Effector memory CD4-positive, alpha-beta T cell (primary cell): ENCODE results near the gene HOXB1.
A peak's percentile ranks its signal among the peaks of the same experiment; 100 is the strongest.
"Not testable (repeated sequence)": the region's sequence is repeated elsewhere in the genome, so short reads cannot be mapped to it uniquely, and the experiment has no call there.

ENCODE experiments used
- DNase-seq, 3 donors: peaks; one replicate each; pipeline ENCODE4 v3.0.0-alpha.2; 2020
- H3K27ac ChIP-seq: 2 replicates; pipeline ENCODE4 v1.7.0; 2013; ENCODE audit warnings: mild to moderate bottlenecking, low read length, moderate library complexity; ENCODE audit not compliant: insufficient read depth, poor library complexity, severe bottlenecking
- H3K27me3 ChIP-seq: replicated peaks from 2 replicates; pipeline ENCODE4 v1.7.0; 2013; ENCODE audit warnings: mild to moderate bottlenecking, low read length; ENCODE audit not compliant: insufficient read depth, control insufficient read depth, poor library complexity, severe bottlenecking
- H3K36me3 ChIP-seq: 2 replicates; pipeline ENCODE4 v1.7.0; 2013; ENCODE audit warnings: mild to moderate bottlenecking, low read length, moderate library complexity; ENCODE audit not compliant: control insufficient read depth, insufficient read depth
- H3K4me1 ChIP-seq: 2 replicates; pipeline ENCODE4 v1.7.0; 2013; ENCODE audit warnings: low read length, mild to moderate bottlenecking; ENCODE audit not compliant: control insufficient read depth, insufficient read depth, poor library complexity, severe bottlenecking
- H3K4me3 ChIP-seq: 2 replicates; pipeline ENCODE4 v1.7.0; 2013; ENCODE audit warnings: low read length, low read depth, mild to moderate bottlenecking; ENCODE audit not compliant: insufficient read depth, poor library complexity, severe bottlenecking
- H3K9me3 ChIP-seq: 2 replicates; pipeline ENCODE4 v1.7.0; 2013; ENCODE audit warnings: mild to moderate bottlenecking, low read length, moderate library complexity; ENCODE audit not compliant: control insufficient read depth

Gene HOXB1

DNA sequence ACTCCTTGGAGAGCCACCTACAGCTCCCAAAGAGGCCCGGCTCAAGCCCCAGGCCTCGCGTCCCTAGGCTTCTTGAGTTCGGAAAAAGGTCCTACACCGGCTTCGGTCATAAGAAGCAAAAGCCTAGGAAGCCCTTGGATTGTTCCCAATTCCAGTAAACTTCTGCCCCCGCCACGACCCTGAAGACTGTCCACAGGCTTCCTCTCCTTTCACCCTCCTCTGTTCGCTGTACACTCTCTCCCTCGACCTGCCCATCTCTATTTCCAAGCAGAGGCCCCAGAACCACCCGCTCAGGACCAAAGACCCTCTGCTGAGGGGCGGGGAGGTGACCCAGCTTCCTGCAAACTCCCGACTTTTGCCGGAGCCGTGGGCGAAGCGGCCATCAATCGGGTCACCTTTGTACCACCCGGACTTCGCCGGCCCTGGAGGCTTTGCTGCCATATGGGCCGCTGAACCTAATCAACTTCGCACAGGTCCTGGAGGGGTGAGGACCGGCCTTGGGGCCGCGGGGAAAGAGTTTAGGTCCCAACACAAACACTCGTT is 11.4 kb upstream of the HOXB1 start:
- Histone ChIP-seq H3K4me1 (peaks cover 23% of the 10 kb centered on the region), H3K4me3 (peak overlapping the region; percentile 77), H3K27me3 (no peaks in the 10 kb centered on the region), H3K36me3 (no peaks in the 10 kb centered on the region), H3K27ac (peak overlapping the region; percentile 89), H3K9me3 (no peaks in the 10 kb centered on the region)
- no peak for DNase-seq

DNA sequence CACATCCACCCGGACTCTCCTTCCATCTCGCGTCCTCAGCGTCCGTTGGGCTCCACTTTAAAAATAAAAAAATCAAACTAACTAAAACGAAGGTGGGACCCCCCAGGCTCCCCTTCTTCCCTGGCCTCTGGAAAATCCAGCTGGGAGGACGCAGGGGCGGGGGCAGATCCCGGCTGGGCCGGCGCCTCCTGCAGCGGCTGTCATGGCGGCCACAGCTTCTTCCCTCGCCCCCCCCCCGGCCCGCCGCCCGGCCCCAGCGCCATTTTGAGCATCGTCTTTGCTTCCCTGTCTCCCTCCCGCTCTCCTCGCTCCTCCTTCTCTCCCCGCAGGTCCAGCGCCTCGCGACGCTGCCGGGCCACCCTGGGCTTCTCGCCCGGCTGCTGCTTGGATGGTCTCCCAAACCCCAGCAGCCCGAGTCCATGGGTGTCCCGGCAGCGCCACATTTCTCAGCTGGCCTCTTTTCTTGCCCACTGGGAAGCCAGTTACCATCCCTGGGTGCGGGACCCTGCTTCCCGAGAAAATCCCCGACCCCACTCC is 10.8 kb upstream of the HOXB1 start:
- H3K36me3 ChIP-seq: no peaks in the 10 kb centered on the region
- no peaks in the 10 kb centered on the region for H3K27me3 ChIP-seq
- H3K4me3 ChIP-seq: peak overlapping the region; percentile 77
- peak in 2 of 3 donors; percentile 16 to 22 for DNase-seq
- peak overlapping the region; percentile 89 for H3K27ac ChIP-seq
- no peaks in the 10 kb centered on the region for H3K9me3 ChIP-seq
- peaks cover 21% of the 10 kb centered on the region for H3K4me1 ChIP-seq

DNA sequence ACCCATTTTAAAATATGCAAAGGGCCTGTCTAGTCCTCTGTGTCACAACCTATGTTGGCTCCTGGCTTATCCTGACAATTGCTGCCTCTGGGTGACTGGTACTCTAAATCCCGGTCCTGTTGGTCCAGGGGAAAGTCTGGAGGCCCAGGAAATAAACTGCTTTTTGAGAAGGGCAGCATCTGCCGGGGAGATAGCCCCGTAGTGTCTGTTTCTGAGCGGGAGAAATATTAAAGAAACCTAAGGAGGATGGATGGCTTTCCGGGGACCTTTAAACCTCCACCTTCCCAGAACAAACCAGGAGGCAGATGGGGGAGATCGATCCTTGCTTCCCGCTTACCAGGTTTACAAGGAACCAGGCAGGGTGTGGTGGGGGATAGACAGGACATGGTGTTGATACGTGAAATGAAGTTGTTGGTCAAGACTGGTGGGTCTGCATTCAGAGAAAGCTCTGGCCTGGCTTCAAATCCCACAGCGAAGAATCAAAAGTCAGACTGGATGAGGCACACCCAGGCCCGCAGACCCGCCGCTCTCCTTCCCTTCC is 10.3 kb upstream of the HOXB1 start:
- H3K27me3 ChIP-seq: no peaks in the 10 kb centered on the region
- DNase-seq: no peak
- H3K4me1 ChIP-seq: peaks cover 16% of the 10 kb centered on the region
- peak overlapping the region; percentile 77 for H3K4me3 ChIP-seq
- no peaks in the 10 kb centered on the region for H3K9me3 ChIP-seq
- no peaks in the 10 kb centered on the region for H3K36me3 ChIP-seq
- peak overlapping the region; percentile 89 for H3K27ac ChIP-seq

DNA sequence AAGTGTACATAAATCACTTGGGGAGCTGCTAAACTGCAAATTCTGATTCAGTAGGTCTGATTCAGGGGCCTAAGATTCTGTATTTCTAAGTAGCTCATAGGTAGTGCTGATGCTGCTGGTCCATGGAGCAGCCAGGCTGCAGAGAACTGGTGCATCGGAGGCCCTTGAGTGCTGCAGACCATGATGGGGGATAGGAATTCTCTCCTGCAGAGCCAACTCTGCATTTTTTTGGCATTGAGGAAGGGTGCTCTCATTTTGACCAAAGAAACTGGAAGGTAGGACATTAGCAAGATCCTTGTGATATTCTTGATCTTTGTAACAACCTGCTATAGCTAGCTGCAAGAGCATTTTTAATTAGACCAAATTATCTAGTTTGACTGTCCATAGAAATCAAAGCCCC is 9.4 kb upstream of the HOXB1 start:
- Histone ChIP-seq H3K27ac (no peak overlapping the region), H3K36me3 (no peaks in the 10 kb centered on the region), H3K27me3 (no peaks in the 10 kb centered on the region), H3K4me1 (peaks cover 16% of the 10 kb centered on the region), H3K9me3 (no peaks in the 10 kb centered on the region), H3K4me3 (no peak overlapping the region)
- DNase-seq: no peak

DNA sequence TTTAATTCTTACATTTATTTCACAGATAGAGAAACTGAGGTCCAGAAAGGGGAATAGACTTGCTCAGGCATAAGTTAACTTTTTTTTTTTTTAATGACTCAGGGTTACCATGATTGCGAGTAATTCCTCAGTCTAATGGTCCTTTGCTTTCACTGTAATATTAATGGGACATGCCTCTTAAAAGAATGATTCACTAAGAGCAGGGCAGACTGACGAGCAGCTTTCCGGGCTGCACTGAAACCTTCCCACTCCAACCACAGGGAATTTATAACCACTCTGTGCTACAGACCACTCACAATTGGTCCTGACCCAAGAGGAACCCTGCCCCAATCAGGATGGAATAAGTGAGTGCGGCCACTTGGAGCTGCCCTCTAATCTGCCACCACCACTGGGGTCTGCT is 8.4 kb upstream of the HOXB1 start:
- H3K27ac ChIP-seq: no peak overlapping the region
- DNase-seq: no peak
- no peaks in the 10 kb centered on the region for H3K27me3 ChIP-seq
- no peak overlapping the region for H3K4me3 ChIP-seq
- H3K9me3 ChIP-seq: no peaks in the 10 kb centered on the region
- H3K4me1 ChIP-seq: peaks cover 12% of the 10 kb centered on the region
- no peaks in the 10 kb centered on the region for H3K36me3 ChIP-seq

DNA sequence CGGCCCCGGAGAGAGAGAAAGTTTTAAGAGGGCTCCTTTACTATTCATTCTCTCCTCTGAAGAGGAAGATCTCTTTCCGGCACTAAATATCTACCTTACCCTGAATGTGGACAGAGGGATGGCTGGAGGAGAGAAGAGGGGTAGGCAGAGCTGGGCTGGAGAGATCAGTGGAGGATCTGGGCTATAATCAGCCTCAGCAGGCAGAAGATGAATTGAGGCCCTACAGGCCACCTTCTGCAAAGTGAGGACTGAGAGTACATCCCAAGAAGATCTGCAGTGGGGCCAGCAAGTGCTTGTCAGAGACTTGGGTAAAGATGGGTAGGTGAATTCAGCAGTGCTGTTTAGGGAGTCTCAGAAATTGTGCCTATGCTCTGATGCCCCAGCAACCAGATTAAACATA is 6.5 kb upstream of the HOXB1 start:
- no peak overlapping the region for H3K4me3 ChIP-seq
- no peak overlapping the region for H3K27ac ChIP-seq
- H3K36me3 ChIP-seq: no peaks in the 10 kb centered on the region
- no peak for DNase-seq
- H3K9me3 ChIP-seq: no peaks in the 10 kb centered on the region
- H3K4me1 ChIP-seq: peaks cover 3% of the 10 kb centered on the region
- H3K27me3 ChIP-seq: no peaks in the 10 kb centered on the region

DNA sequence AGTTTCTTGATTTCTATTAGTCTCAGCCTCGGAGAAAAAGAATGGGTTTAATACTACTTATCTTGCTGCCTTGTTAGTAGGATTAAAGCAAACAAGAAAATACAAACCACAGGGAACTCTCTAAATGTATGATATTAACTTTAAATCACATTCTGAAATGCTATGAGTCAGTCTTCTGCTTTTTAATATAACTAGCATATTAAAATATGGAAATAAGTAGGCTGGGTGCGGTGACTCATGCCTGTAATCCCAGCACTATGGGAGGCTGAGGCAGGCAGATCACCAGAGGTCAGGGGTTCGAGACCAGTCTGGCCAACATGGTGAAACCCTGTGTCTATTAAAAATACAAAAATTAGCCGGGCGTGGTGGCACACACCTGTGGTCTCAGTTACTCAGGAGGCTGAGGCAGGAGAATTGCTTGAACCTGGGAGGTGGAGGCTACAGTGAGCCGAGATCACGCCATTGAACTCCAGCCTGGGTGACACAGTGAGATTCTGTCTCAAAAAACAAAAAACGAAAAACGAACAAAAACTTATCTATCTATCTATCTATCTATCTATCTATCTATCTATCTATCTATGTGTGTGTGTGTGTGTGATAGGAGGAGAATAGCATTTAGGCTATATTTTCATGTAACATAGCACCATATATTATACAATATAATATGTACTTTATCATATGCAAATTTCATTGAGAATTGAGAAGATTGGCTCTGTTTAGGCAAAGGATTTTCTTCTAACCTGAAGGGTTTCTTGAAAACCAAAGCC is 5.2 kb upstream of the HOXB1 start:
- H3K4me3 ChIP-seq, H3K36me3 ChIP-seq, H3K4me1 ChIP-seq, H3K27me3 ChIP-seq, H3K27ac ChIP-seq, H3K9me3 ChIP-seq, DNase-seq: not testable (repeated sequence)

DNA sequence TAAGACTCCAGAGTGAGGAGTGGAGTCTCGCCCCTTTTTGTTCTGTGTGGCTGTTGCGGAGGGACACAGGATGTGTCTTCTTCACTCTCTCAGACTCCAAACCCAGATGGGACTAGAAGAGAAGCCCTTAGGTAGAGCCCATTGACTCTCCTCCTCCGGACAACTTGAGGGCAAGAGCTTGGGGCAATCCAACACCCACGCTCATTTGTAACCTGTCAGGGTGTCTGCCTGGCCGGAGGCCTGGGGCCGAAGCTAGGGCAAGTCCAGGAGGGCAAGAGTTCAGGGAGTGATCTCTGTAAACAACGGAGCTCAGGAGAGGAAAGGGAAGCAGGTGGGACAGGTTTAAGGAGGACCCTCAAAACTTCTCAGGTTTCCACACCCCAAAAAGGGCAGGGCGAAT is 1.4 kb upstream of the HOXB1 start:
- no peaks in the 10 kb centered on the region for H3K27me3 ChIP-seq
- H3K4me3 ChIP-seq: no peak overlapping the region
- no peak overlapping the region for H3K27ac ChIP-seq
- no peak for DNase-seq
- no peaks in the 10 kb centered on the region for H3K9me3 ChIP-seq
- H3K36me3 ChIP-seq: no peaks in the 10 kb centered on the region
- H3K4me1 ChIP-seq: no peaks in the 10 kb centered on the region

DNA sequence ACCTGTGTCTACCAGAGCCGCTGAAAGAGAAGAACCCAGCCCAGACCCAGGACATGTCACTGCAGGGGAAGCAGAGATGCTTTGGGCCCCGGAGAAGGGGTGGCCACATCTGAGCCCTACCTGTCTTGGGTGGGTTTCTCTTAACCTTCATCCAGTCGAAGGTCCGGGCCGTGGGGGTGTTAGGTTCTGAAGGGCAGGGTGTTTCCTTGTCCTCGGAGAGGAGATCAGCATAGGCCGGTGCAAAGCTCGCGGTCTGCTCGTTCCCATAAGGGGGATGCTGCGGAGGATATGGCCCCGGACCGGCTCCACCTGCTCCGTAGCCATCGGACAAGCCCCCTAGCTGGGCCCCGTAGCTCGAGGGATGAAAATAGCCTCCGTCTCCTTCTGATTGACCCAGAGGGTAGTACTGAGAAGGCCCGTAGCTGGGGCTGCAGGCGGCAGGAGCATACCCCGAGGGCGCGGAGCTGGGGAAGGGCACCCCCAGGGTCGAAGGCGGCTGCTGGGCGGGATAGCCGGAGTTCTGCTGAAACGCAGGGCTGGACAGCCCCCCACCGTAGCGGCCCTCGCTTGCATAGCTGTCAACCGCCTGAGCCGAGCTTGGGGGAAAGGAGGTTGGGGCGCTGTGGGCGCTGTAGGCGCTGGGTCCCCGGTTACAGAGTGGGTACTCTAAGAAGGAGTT is 464 bp downstream of the HOXB1 start:
- H3K9me3 ChIP-seq: no peaks in the 10 kb centered on the region
- peaks cover 3% of the 10 kb centered on the region for H3K4me1 ChIP-seq
- DNase-seq: no peak
- H3K27me3 ChIP-seq: no peaks in the 10 kb centered on the region
- no peak overlapping the region for H3K4me3 ChIP-seq
- H3K36me3 ChIP-seq: no peaks in the 10 kb centered on the region
- no peak overlapping the region for H3K27ac ChIP-seq

DNA sequence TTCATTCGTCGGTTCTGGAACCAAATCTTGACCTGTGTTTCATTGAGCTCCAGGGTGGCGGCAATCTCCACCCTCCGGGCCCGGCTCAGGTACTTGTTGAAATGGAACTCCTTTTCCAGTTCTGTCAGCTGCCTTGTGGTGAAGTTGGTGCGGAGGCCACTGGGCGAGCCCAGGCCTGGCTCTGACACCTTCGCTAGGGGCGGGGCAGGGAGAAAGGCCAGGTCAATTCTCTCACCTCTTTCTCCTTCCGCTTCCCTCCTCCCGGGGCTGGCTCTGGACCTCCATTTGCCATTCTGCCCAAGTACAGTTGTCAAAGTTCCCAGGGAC is 1.2 kb downstream of the HOXB1 start:
- no peak overlapping the region for H3K27ac ChIP-seq
- H3K27me3 ChIP-seq: no peaks in the 10 kb centered on the region
- no peaks in the 10 kb centered on the region for H3K36me3 ChIP-seq
- H3K4me1 ChIP-seq: peaks cover 3% of the 10 kb centered on the region
- no peak overlapping the region for H3K4me3 ChIP-seq
- no peaks in the 10 kb centered on the region for H3K9me3 ChIP-seq
- no peak for DNase-seq
